ENCODE measurements around the gene CUL9.

CUL9 gene

GRCh38 chr6:43243664-43244321 is 61.8 kb downstream of the CUL9 start:
- no peaks in the 10 kb centered on the region for H3K9me2 ChIP-seq (replicated peaks; ENCODE audit: insufficient read depth, low read length)
- no peak overlapping the region for H3K27ac ChIP-seq (ENCODE audit: low read length)
- peaks cover 16% of the 10 kb centered on the region for H3K4me1 ChIP-seq (ENCODE audit: low read length)
- DNase-seq = no peak
- H3K79me2 ChIP-seq (ENCODE audit: low read length) = no peaks in the 10 kb centered on the region
- no peaks in the 10 kb centered on the region for H3K27me3 ChIP-seq (replicated peaks; ENCODE audit: insufficient read depth, low read length)
- no peaks in the 10 kb centered on the region for H3K9me3 ChIP-seq (replicated peaks; ENCODE audit: insufficient read depth, low read length)
- no peak overlapping the region for H3K4me2 ChIP-seq (ENCODE audit: low read depth, low read length)
- no peak overlapping the region for H3K4me3 ChIP-seq (ENCODE audit: low read length)
- peaks cover 12% of the 10 kb centered on the region for H3F3A ChIP-seq (ENCODE audit: insufficient read depth, low read length)
- no peaks in the 10 kb centered on the region for H4K20me1 ChIP-seq (ENCODE audit: insufficient read depth, low read length)
- H3K9ac ChIP-seq (ENCODE audit: low read length) = no peak overlapping the region
- H3K36me3 ChIP-seq (replicated peaks; ENCODE audit: insufficient read depth, low read length) = no peaks in the 10 kb centered on the region
- TF ChIP-seq CTCF (IDR thresholded peaks at IDR 0.05; ENCODE audit: low read length) (no peak), EZH2phosphoT487 (IDR thresholded peaks at IDR 0.05; ENCODE audit: low read length) (no peak), EZH2 (optimal IDR thresholded peaks at IDR 0.05; ENCODE audit: low read depth, low read length) (no peak)
- H2AFZ ChIP-seq (ENCODE audit: low read length) = no peak overlapping the region

GRCh38 chr6:43246301-43247113 is 64.5 kb downstream of the CUL9 start:
- peak; percentile 65 for DNase-seq
- no peaks in the 10 kb centered on the region for H3K9me2 ChIP-seq (replicated peaks; ENCODE audit: insufficient read depth, low read length)
- H3K9ac ChIP-seq (ENCODE audit: low read length) = peak overlapping the region; percentile 49

GRCh38 chr6:43247114-43247999 is 65.4 kb downstream of the CUL9 start:
- no peaks in the 10 kb centered on the region for H3K79me2 ChIP-seq (ENCODE audit: low read length)
- no peaks in the 10 kb centered on the region for H4K20me1 ChIP-seq (ENCODE audit: insufficient read depth, low read length)
- TF ChIP-seq EZH2 (optimal IDR thresholded peaks at IDR 0.05; ENCODE audit: low read depth, low read length) (no peak), EZH2phosphoT487 (IDR thresholded peaks at IDR 0.05; ENCODE audit: low read length) (no peak), CTCF (IDR thresholded peaks at IDR 0.05; ENCODE audit: low read length) (no peak)
- no peaks in the 10 kb centered on the region for H3K9me3 ChIP-seq (replicated peaks; ENCODE audit: insufficient read depth, low read length)
- DNase-seq = peak; percentile 84
- no peaks in the 10 kb centered on the region for H3K9me2 ChIP-seq (replicated peaks; ENCODE audit: insufficient read depth, low read length)
- H3F3A ChIP-seq (ENCODE audit: insufficient read depth, low read length) = peaks cover 3% of the 10 kb centered on the region; the same call in 1 of the 2 replicates
- H3K27me3 ChIP-seq (replicated peaks; ENCODE audit: insufficient read depth, low read length) = no peaks in the 10 kb centered on the region
- H3K4me2 ChIP-seq (ENCODE audit: low read depth, low read length) = peak overlapping the region; percentile 77
- H3K9ac ChIP-seq (ENCODE audit: low read length) = peak overlapping the region; percentile 49
- peak overlapping the region; percentile 86 for H3K4me3 ChIP-seq (ENCODE audit: low read length)
- H3K27ac ChIP-seq (ENCODE audit: low read length) = peak overlapping the region; percentile 12; the same call in 1 of the 2 replicates
- no peaks in the 10 kb centered on the region for H3K4me1 ChIP-seq (ENCODE audit: low read length)
- peak overlapping the region; percentile 99 for H2AFZ ChIP-seq (ENCODE audit: low read length)
- no peaks in the 10 kb centered on the region for H3K36me3 ChIP-seq (replicated peaks; ENCODE audit: insufficient read depth, low read length)

More at GRCh38 chr6:43246301-43247113, 64.5 kb downstream of the CUL9 start:
- TF ChIP-seq EZH2 (optimal IDR thresholded peaks at IDR 0.05; ENCODE audit: low read depth, low read length) (no peak), EZH2phosphoT487 (IDR thresholded peaks at IDR 0.05; ENCODE audit: low read length) (no peak)
- Histone ChIP-seq H3F3A (ENCODE audit: insufficient read depth, low read length) (peaks cover 3% of the 10 kb centered on the region; the same call in 1 of the 2 replicates), H3K36me3 (replicated peaks; ENCODE audit: insufficient read depth, low read length) (no peaks in the 10 kb centered on the region), H4K20me1 (ENCODE audit: insufficient read depth, low read length) (no peaks in the 10 kb centered on the region), H3K79me2 (ENCODE audit: low read length) (no peaks in the 10 kb centered on the region), H3K27ac (ENCODE audit: low read length) (peak overlapping the region; percentile 12; the same call in 1 of the 2 replicates), H3K27me3 (replicated peaks; ENCODE audit: insufficient read depth, low read length) (no peaks in the 10 kb centered on the region), H3K4me3 (ENCODE audit: low read length) (peak overlapping the region; percentile 86), H3K4me2 (ENCODE audit: low read depth, low read length) (peak overlapping the region; percentile 77), H3K9me3 (replicated peaks; ENCODE audit: insufficient read depth, low read length) (no peaks in the 10 kb centered on the region), H2AFZ (ENCODE audit: low read length) (peak overlapping the region; percentile 99), H3K4me1 (ENCODE audit: low read length) (peaks cover 4% of the 10 kb centered on the region)
